Activated CD4-positive, alpha-beta T cell treated with anti-CD3 and anti-CD28 coated beads, Interleukin-2, Interleukin-4, amounts not matched to agents 100 ng/mL and 50 ng/mL, durations not matched to agents 16 hours and 8 hours (primary cell): ENCODE results near the gene CRB2.

Experiments
- DNase-seq: peaks from one replicate; pipeline ENCODE4 v3.0.0-alpha.2; 2020; ENCODE audit warnings: low spot score

Gene CRB2

GRCh38 chr9:123355761-123356431 is at the start of gene CRB2:
Gene CRB2 (plus strand): TSS chr9:123356197. CDS start chr9:123356261, 64 bp downstream.
- no peak for DNase-seq

GRCh38 chr9:123309611-123310010 is 46.4 kb upstream of the CRB2 start:
- DNase-seq: no peak

GRCh38 chr9:123310551-123311249 is 45.3 kb upstream of the CRB2 start:
- no peak for DNase-seq

GRCh38 chr9:123311250-123311752 is 44.7 kb upstream of the CRB2 start:
- no peak for DNase-seq

GRCh38 chr9:123312306-123312877 is 43.6 kb upstream of the CRB2 start:
- DNase-seq: no peak

GRCh38 chr9:123314617-123315016 is 41.4 kb upstream of the CRB2 start:
- no peak for DNase-seq

- no peak for DNase-seq
Measured at GRCh38 chr9:123315635-123316034, 40.4 kb upstream of the CRB2 start.

GRCh38 chr9:123316053-123316718 is 39.8 kb upstream of the CRB2 start:
- no peak for DNase-seq

GRCh38 chr9:123318202-123318601 is 37.8 kb upstream of the CRB2 start:
- DNase-seq: peak; percentile 68

GRCh38 chr9:123318961-123319421 is 37.0 kb upstream of the CRB2 start:
- DNase-seq: no peak

GRCh38 chr9:123319541-123320339 is 36.3 kb upstream of the CRB2 start:
- no peak for DNase-seq

- no peak for DNase-seq
Measured at GRCh38 chr9:123320814-123321213, 35.2 kb upstream of the CRB2 start.

GRCh38 chr9:123321616-123322272 is 34.3 kb upstream of the CRB2 start:
- DNase-seq: no peak

GRCh38 chr9:123322273-123323195 is 33.5 kb upstream of the CRB2 start:
- peak; percentile 78 for DNase-seq

GRCh38 chr9:123323196-123324013 is 32.6 kb upstream of the CRB2 start:
- DNase-seq: no peak

- no peak for DNase-seq
Measured at GRCh38 chr9:123324767-123325183, 31.2 kb upstream of the CRB2 start.

- DNase-seq: no peak
Measured at GRCh38 chr9:123326187-123326586, 29.8 kb upstream of the CRB2 start.

- no peak for DNase-seq
Measured at GRCh38 chr9:123326662-123327093, 29.3 kb upstream of the CRB2 start.

- DNase-seq: no peak
Measured at GRCh38 chr9:123327697-123328100, 28.3 kb upstream of the CRB2 start.
